ENCODE measurements around the gene HSPBP1. TPM values are rescaled to one million over a fixed set of nuclear protein-coding genes. Genes with fewer than 3 reads are reported as not detected.
"Not testable (repeated sequence)": the region's sequence is repeated elsewhere in the genome, so short reads cannot be mapped to it uniquely, and the experiment has no call there.

Gene HSPBP1
- total RNA-seq, 1 experiment from 2014 or later, result 122 TPM

DNA sequence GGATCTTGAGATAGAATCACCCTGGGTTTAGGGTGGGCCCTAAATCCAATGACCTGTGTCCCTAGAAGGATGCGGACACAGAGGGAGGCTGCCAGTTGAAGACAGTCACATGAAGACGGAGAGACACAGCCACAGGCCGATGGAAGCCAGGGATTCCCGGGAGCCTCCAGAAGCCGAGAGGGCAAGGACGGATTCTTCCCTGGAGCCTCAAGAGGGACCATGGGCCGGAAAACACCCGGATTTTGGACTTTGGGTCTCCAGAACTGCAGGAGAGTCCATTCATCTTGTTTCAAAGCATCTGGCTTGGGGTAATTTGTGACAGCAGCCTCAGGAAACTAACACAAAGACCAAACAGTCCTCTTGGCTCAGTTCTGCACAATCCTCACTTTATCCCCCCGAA is 53.6 kb downstream of the HSPBP1 start:
- CTCF ChIA-PET, result no interaction called here
- Histone ChIP-seq H3K9ac (ENCODE audit: low read length) (no peak overlapping the region), H3K4me2 (ENCODE audit: low read length) (no peak overlapping the region), H3K9me3 (ENCODE audit: low read length) (no peaks in the 10 kb centered on the region), H4K20me1 (ENCODE audit: low read length) (no peaks in the 10 kb centered on the region), H3K4me3 (ENCODE audit: low read length) (no peak overlapping the region), H2AFZ (ENCODE audit: low read length) (no peak overlapping the region), H3K36me3 (ENCODE audit: low read depth, low read length) (peaks cover 17% of the 10 kb centered on the region; the same call in 1 of the 2 replicates), H3K27me3 (ENCODE audit: low read length) (no peaks in the 10 kb centered on the region), H3K27ac (ENCODE audit: low read length) (no peak overlapping the region), H3K79me2 (ENCODE audit: low read length) (no peaks in the 10 kb centered on the region), H3K4me1 (ENCODE audit: insufficient read depth, low read length) (no peaks in the 10 kb centered on the region), H3K9me2 (replicated peaks; ENCODE audit: low read length) (no peaks in the 10 kb centered on the region), H3F3A (ENCODE audit: low read length, unreplicated experiment) (no peaks in the 10 kb centered on the region)
- intact Hi-C loops (cut with micrococcal nuclease), result no loop called here
- DNase-seq (no peak), ATAC-seq (no peak)
- POLR2A ChIA-PET (ENCODE audit: unreplicated experiment), result no interaction called here
- TF ChIP-seq EZH2 (IDR thresholded peaks at IDR 0.05; ENCODE audit: low read length, unreplicated experiment) (no peak), EZH2phosphoT487 (IDR thresholded peaks at IDR 0.05; ENCODE audit: borderline replicate concordance, low read length) (no peak)
- TF ChIP-seq, protein P1, sequence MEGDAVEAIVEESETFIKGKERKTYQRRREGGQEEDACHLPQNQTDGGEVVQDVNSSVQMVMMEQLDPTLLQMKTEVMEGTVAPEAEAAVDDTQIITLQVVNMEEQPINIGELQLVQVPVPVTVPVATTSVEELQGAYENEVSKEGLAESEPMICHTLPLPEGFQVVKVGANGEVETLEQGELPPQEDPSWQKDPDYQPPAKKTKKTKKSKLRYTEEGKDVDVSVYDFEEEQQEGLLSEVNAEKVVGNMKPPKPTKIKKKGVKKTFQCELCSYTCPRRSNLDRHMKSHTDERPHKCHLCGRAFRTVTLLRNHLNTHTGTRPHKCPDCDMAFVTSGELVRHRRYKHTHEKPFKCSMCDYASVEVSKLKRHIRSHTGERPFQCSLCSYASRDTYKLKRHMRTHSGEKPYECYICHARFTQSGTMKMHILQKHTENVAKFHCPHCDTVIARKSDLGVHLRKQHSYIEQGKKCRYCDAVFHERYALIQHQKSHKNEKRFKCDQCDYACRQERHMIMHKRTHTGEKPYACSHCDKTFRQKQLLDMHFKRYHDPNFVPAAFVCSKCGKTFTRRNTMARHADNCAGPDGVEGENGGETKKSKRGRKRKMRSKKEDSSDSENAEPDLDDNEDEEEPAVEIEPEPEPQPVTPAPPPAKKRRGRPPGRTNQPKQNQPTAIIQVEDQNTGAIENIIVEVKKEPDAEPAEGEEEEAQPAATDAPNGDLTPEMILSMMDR (conservative IDR thresholded peaks at IDR 0.05; ENCODE audit: low read depth, low read length), result no peak
- no TSS peak for BruUV-seq (replicated peaks)

DNA sequence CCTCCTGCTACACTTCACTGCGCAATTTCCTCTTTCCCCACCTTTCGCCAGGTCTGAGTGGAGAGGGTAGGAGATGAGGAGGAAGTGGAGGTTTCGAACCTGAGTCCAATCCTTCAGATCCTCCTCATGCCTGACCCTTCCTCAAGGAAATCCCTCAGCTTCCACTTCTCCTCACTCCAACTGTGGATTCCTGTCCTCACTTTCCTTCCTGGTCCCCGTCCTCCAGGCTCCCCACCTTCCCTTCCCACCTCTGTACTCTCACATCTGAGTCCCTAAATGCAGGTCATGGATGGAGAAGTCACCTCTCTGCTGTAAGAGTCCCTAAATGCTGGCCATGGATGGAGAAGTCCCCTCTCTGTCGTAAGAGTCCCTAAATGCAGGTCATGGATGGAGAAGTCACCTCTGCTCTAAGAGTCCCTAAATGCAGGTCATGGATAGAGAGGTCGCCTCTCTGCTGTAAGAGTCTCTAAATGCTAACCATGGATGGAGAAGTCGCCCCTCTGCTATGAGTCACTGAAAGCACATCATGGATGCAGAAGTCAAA is 54.4 kb downstream of the HSPBP1 start:
- no peak for ATAC-seq
- DNase-seq, result no peak
- Histone ChIP-seq H3K9ac (ENCODE audit: low read length) (no peak overlapping the region), H4K20me1 (ENCODE audit: low read length) (no peaks in the 10 kb centered on the region), H3K4me1 (ENCODE audit: insufficient read depth, low read length) (no peaks in the 10 kb centered on the region), H3F3A (ENCODE audit: low read length, unreplicated experiment) (no peaks in the 10 kb centered on the region), H2AFZ (ENCODE audit: low read length) (no peak overlapping the region), H3K79me2 (ENCODE audit: low read length) (no peaks in the 10 kb centered on the region), H3K4me2 (ENCODE audit: low read length) (no peak overlapping the region), H3K36me3 (ENCODE audit: low read depth, low read length) (peaks cover 14% of the 10 kb centered on the region; the same call in 1 of the 2 replicates), H3K27ac (ENCODE audit: low read length) (no peak overlapping the region), H3K9me3 (ENCODE audit: low read length) (no peaks in the 10 kb centered on the region), H3K9me2 (replicated peaks; ENCODE audit: low read length) (no peaks in the 10 kb centered on the region), H3K4me3 (ENCODE audit: low read length) (no peak overlapping the region), H3K27me3 (ENCODE audit: low read length) (no peaks in the 10 kb centered on the region)
- TF ChIP-seq, protein P1 (conservative IDR thresholded peaks at IDR 0.05; ENCODE audit: low read depth, low read length), result no peak
- TF ChIP-seq EZH2phosphoT487 (IDR thresholded peaks at IDR 0.05; ENCODE audit: borderline replicate concordance, low read length), result no peak
- TF ChIP-seq EZH2 (IDR thresholded peaks at IDR 0.05; ENCODE audit: low read length, unreplicated experiment), result no peak
- ChIA-PET CTCF (no interaction called here), POLR2A (ENCODE audit: unreplicated experiment) (no interaction called here)
- no TSS peak for BruUV-seq (replicated peaks)
- intact Hi-C loops (cut with micrococcal nuclease), result no loop called here

DNA sequence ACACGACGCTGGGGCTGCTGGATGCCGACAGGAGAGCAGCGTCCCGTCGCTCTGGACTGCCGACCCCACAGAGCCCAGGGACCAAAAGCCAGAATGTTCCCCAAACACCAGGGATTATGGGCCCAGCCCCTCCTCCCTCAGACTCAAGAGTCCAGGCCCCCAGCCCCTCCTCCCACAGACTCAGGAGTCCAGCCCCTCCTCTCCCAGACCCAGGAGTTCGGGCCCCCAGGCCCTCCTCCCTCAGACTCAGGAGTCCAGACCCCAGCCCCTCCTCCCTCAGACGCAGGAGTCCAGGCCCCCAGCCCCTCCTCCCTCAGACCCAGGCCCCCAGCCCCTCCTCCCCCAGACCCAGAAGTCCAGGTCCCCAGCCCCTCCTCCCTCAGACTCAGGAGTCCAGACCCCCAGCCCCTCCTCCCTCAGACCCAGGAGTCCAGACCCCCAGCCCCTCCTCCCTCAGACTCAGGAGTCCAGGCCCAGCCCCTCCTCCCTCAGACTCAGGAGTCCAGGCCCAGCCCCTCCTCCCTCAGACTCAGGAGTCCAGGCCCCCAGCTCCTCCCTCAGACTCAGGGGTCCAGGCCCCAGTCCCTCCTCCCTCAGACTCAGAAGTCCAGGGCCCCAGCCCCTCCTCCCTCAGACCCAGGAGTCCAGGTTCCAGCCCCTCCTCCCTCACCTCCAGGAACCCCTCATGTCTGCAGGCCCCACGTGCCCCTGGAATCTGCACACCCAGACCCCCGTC is 55.1 kb downstream of the HSPBP1 start:
- intact Hi-C loops (cut with micrococcal nuclease); H4K20me1 ChIP-seq (ENCODE audit: low read length); ATAC-seq; H3K4me1 ChIP-seq (ENCODE audit: insufficient read depth, low read length); BruUV-seq (replicated peaks); H3K27ac ChIP-seq (ENCODE audit: low read length); CTCF ChIA-PET; POLR2A ChIA-PET (ENCODE audit: unreplicated experiment); H3K4me2 ChIP-seq (ENCODE audit: low read length); H3K4me3 ChIP-seq (ENCODE audit: low read length); H3K9ac ChIP-seq (ENCODE audit: low read length); H2AFZ ChIP-seq (ENCODE audit: low read length); H3K9me2 ChIP-seq (replicated peaks; ENCODE audit: low read length); H3K9me3 ChIP-seq (ENCODE audit: low read length); H3K27me3 ChIP-seq (ENCODE audit: low read length); H3K79me2 ChIP-seq (ENCODE audit: low read length); DNase-seq; H3F3A ChIP-seq (ENCODE audit: low read length, unreplicated experiment): not testable (repeated sequence)
- peaks cover 14% of the 10 kb centered on the region; the same call in 1 of the 2 replicates for H3K36me3 ChIP-seq (ENCODE audit: low read depth, low read length)

Data from PC-3 (cell line).